ENCODE data around the gene VPS35. TPM values are rescaled to one million over a fixed set of nuclear protein-coding genes. Genes with fewer than 3 reads are reported as not detected.

Gene VPS35
- total RNA-seq, 1 experiment from 2014 or later = 86.8 TPM

DNA sequence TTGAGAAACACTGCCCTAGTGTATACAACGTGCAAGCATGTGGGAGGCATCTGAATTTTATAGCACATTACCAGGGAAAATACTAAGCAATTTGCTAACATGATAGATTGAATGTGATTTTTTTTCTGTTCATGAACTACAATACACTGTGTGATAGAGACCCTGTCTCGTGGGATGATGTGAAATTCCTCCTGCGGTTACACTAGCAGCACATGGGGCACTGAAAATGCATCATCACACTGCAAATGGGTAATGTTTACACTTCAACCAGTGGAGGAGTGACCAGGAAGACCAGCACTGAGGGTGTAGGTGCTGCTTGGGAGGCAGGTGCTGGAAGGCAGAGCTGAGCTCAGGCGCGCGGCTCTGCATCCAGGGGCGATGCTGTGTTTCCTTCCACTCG is 29.2 kb upstream of the VPS35 start:
- no peaks in the 10 kb centered on the region for H3K36me3 ChIP-seq (ENCODE audit: control insufficient read depth, insufficient read depth, low read length)
- H3K4me1 ChIP-seq (ENCODE audit: control insufficient read depth, insufficient read depth, low read length) = no peaks in the 10 kb centered on the region
- H3K4me3 ChIP-seq (ENCODE audit: low read depth in 2 of 2, low read length in 2 of 2) = no peak overlapping the region
- TF ChIP-seq, protein P1, sequence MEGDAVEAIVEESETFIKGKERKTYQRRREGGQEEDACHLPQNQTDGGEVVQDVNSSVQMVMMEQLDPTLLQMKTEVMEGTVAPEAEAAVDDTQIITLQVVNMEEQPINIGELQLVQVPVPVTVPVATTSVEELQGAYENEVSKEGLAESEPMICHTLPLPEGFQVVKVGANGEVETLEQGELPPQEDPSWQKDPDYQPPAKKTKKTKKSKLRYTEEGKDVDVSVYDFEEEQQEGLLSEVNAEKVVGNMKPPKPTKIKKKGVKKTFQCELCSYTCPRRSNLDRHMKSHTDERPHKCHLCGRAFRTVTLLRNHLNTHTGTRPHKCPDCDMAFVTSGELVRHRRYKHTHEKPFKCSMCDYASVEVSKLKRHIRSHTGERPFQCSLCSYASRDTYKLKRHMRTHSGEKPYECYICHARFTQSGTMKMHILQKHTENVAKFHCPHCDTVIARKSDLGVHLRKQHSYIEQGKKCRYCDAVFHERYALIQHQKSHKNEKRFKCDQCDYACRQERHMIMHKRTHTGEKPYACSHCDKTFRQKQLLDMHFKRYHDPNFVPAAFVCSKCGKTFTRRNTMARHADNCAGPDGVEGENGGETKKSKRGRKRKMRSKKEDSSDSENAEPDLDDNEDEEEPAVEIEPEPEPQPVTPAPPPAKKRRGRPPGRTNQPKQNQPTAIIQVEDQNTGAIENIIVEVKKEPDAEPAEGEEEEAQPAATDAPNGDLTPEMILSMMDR (IDR thresholded peaks at IDR 0.05) = no peak
- TF ChIP-seq SIN3A (IDR thresholded peaks at IDR 0.05; ENCODE audit: borderline replicate concordance, insufficient read depth, low read depth, low read length) (no peak), POLR2AphosphoS5 (IDR thresholded peaks at IDR 0.05; ENCODE audit: low read depth, low read length) (no peak), TCF7L2 (IDR thresholded peaks at IDR 0.05; ENCODE audit: low read depth, low read length) (no peak)
- TF ChIP-seq, protein P2, sequence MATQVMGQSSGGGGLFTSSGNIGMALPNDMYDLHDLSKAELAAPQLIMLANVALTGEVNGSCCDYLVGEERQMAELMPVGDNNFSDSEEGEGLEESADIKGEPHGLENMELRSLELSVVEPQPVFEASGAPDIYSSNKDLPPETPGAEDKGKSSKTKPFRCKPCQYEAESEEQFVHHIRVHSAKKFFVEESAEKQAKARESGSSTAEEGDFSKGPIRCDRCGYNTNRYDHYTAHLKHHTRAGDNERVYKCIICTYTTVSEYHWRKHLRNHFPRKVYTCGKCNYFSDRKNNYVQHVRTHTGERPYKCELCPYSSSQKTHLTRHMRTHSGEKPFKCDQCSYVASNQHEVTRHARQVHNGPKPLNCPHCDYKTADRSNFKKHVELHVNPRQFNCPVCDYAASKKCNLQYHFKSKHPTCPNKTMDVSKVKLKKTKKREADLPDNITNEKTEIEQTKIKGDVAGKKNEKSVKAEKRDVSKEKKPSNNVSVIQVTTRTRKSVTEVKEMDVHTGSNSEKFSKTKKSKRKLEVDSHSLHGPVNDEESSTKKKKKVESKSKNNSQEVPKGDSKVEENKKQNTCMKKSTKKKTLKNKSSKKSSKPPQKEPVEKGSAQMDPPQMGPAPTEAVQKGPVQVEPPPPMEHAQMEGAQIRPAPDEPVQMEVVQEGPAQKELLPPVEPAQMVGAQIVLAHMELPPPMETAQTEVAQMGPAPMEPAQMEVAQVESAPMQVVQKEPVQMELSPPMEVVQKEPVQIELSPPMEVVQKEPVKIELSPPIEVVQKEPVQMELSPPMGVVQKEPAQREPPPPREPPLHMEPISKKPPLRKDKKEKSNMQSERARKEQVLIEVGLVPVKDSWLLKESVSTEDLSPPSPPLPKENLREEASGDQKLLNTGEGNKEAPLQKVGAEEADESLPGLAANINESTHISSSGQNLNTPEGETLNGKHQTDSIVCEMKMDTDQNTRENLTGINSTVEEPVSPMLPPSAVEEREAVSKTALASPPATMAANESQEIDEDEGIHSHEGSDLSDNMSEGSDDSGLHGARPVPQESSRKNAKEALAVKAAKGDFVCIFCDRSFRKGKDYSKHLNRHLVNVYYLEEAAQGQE (IDR thresholded peaks at IDR 0.05; ENCODE audit: insufficient read depth in 1 of 2, low read depth in 2 of 2, low read length in 1 of 2) = no peak
- ATAC-seq = no peak
- ChIA-PET CTCF (no interaction called here), POLR2A (no interaction called here)
- H3K27me3 ChIP-seq (ENCODE audit: control insufficient read depth, insufficient read depth, low read length) = no peaks in the 10 kb centered on the region
- H3K27ac ChIP-seq (ENCODE audit: low read length) = no peak overlapping the region
- no peaks in the 10 kb centered on the region for H3K9me3 ChIP-seq (ENCODE audit: control insufficient read depth, insufficient read depth, low read depth, low read length)
- in situ Hi-C loops (cut with HindIII; ENCODE audit: low pct_unique_long_range_greater_than_20kb, low sequenced_read_pairs) = no loop called here
- BruUV-seq (replicated peaks) = no TSS peak
- intact Hi-C loops (cut with micrococcal nuclease; ENCODE audit: unreplicated experiment) = no loop called here
- DNase-seq (ENCODE audit: low read depth, low spot score) = no peak

GRCh38 chr16:46717692-46718091 is 28.7 kb upstream of the VPS35 start:
- intact Hi-C loops (cut with micrococcal nuclease; ENCODE audit: unreplicated experiment) (no loop called here), in situ Hi-C loops (cut with HindIII; ENCODE audit: low pct_unique_long_range_greater_than_20kb, low sequenced_read_pairs) (no loop called here)
- no peak for ATAC-seq
- CTCF ChIA-PET = no interaction called here
- no peaks in the 10 kb centered on the region for H3K9me3 ChIP-seq (ENCODE audit: control insufficient read depth, insufficient read depth, low read depth, low read length)
- H3K27me3 ChIP-seq (ENCODE audit: control insufficient read depth, insufficient read depth, low read length) = no peaks in the 10 kb centered on the region
- DNase-seq (ENCODE audit: low read depth, low spot score) = no peak
- H3K36me3 ChIP-seq (ENCODE audit: control insufficient read depth, insufficient read depth, low read length) = no peaks in the 10 kb centered on the region
- TF ChIP-seq, protein P1 (IDR thresholded peaks at IDR 0.05) = no peak
- TF ChIP-seq SIN3A (IDR thresholded peaks at IDR 0.05; ENCODE audit: borderline replicate concordance, insufficient read depth, low read depth, low read length) (no peak), TCF7L2 (IDR thresholded peaks at IDR 0.05; ENCODE audit: low read depth, low read length) (no peak), POLR2AphosphoS5 (IDR thresholded peaks at IDR 0.05; ENCODE audit: low read depth, low read length) (no peak)
- TF ChIP-seq, protein P2 (IDR thresholded peaks at IDR 0.05; ENCODE audit: insufficient read depth in 1 of 2, low read depth in 2 of 2, low read length in 1 of 2) = no peak
- no peak overlapping the region for H3K4me3 ChIP-seq (ENCODE audit: low read depth in 2 of 2, low read length in 2 of 2)
- no peaks in the 10 kb centered on the region for H3K4me1 ChIP-seq (ENCODE audit: control insufficient read depth, insufficient read depth, low read length)
- no peak overlapping the region for H3K27ac ChIP-seq (ENCODE audit: low read length)
- POLR2A ChIA-PET = no interaction called here
- BruUV-seq (replicated peaks) = no TSS peak

Data from Panc1 (cell line).